ENCODE measurements around the gene NDE1.
"Not testable (repeated sequence)": the region's sequence is repeated elsewhere in the genome, so short reads cannot be mapped to it uniquely, and the experiment has no call there.

Gene NDE1

DNA sequence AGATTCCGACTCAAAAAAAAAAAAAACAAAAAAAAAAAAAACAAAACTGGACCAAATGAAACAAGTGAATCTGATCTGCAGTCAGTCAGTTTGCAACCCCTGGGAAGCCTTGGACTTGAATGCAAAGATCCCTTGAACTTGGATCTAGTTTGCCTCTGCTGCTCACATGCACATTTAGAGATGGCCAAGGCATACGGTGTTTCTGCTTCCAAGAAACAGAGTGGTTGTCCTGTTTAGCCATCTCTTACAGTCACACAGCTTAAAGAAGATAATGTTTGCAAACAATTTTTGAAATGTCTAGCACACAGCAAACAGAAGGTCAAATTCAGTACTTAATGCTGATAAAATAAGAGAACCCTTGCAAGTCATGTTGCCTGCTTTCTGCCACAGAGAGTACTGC lies 4.5 kb downstream of the NDE1 start:
- no peak for DNase-seq (ENCODE audit: low read depth)
- H3K4me3 ChIP-seq (ENCODE audit: low read depth, low read length) = no peak overlapping the region
- TF ChIP-seq, protein P1, sequence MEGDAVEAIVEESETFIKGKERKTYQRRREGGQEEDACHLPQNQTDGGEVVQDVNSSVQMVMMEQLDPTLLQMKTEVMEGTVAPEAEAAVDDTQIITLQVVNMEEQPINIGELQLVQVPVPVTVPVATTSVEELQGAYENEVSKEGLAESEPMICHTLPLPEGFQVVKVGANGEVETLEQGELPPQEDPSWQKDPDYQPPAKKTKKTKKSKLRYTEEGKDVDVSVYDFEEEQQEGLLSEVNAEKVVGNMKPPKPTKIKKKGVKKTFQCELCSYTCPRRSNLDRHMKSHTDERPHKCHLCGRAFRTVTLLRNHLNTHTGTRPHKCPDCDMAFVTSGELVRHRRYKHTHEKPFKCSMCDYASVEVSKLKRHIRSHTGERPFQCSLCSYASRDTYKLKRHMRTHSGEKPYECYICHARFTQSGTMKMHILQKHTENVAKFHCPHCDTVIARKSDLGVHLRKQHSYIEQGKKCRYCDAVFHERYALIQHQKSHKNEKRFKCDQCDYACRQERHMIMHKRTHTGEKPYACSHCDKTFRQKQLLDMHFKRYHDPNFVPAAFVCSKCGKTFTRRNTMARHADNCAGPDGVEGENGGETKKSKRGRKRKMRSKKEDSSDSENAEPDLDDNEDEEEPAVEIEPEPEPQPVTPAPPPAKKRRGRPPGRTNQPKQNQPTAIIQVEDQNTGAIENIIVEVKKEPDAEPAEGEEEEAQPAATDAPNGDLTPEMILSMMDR (IDR thresholded peaks at IDR 0.05; ENCODE audit: control insufficient read depth, extremely low read depth, insufficient read depth) = no peak

DNA sequence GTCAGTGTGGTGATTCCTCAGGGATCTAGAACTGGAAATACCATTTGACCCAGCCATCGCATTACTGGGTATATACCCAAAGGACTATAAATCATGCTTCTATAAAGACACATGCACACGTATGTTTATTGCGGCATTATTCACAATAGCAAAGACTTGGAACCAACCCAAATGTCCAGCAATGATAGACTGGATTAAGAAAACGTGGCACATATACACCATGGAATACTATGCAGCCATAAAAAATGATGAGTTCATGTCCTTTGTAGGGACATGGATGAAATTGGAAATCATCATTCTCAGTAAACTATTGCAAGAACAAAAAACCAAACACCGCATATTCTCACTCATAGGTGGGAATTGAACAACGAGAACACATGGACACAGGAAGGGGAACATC lies 5.5 kb downstream of the NDE1 start:
- H3K4me3 ChIP-seq (ENCODE audit: low read depth, low read length); DNase-seq (ENCODE audit: low read depth): not testable (repeated sequence)

DNA sequence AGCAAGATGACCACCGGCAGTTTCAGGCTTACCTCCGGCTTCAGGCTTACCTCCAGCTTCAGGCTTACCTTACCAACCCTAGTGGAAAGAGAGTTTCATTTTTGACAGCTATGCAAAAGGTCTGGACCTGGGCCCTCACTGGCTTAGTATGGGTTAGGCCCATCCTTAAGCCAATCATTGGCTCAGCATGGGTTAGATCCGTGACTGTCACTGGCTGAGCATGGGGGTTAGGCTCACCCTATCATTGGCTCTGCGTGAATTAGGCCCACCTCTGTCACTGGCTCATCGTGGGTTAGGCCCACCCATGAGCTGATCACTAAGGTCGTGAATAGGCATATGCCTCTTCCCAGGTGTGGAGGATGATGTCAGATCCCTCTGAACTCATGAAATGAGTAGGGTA lies 8.1 kb downstream of the NDE1 start:
- no peak overlapping the region for H3K4me3 ChIP-seq (ENCODE audit: low read depth, low read length)
- TF ChIP-seq, protein P1 (IDR thresholded peaks at IDR 0.05; ENCODE audit: control insufficient read depth, extremely low read depth, insufficient read depth) = no peak
- no peak for DNase-seq (ENCODE audit: low read depth)

DNA sequence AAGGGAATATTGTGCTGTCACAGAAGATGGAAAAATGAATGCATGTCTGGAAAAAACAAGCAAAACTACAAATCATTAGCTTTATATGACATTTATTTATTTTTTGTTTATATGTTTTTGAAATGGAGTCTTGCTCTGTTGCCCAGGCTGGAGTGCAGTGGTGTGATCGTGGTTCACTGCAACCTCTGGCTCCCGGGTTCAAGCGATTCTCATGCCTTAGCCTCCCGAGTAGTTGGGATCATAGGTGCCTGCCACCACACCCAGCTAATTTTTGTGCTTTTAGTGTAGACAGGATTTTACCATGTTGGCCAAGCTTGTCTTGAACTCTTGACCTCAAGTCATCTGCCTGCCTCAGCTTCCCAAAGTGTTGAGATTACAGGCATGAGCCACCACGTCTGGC lies 8.5 kb downstream of the NDE1 start:
- no peak for DNase-seq (ENCODE audit: low read depth)
- TF ChIP-seq, protein P1 (IDR thresholded peaks at IDR 0.05; ENCODE audit: control insufficient read depth, extremely low read depth, insufficient read depth) = no peak
- H3K4me3 ChIP-seq (ENCODE audit: low read depth, low read length) = no peak overlapping the region

DNA sequence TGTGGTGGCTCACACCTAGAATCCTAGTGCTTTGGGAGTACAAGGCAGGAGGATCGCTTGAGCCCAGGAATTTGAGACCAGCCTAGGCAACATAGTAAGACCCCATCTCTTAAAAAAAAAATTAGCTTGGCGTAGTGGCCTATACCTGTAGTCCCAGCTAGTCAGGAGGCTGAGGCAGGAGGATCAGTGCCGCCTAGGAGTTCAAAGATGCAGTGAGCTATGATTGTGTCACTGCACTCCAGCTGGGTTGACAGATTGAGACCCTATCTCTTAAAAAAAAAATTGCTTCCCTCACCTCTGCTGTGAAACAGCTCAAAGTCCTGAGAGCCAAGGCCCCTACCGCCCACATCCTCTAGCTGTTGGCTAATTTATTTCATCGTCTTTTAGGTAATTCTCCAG lies 10.2 kb downstream of the NDE1 start:
- no peak for DNase-seq (ENCODE audit: low read depth)
- TF ChIP-seq, protein P1 (IDR thresholded peaks at IDR 0.05; ENCODE audit: control insufficient read depth, extremely low read depth, insufficient read depth) = no peak
- H3K4me3 ChIP-seq (ENCODE audit: low read depth, low read length) = no peak overlapping the region

DNA sequence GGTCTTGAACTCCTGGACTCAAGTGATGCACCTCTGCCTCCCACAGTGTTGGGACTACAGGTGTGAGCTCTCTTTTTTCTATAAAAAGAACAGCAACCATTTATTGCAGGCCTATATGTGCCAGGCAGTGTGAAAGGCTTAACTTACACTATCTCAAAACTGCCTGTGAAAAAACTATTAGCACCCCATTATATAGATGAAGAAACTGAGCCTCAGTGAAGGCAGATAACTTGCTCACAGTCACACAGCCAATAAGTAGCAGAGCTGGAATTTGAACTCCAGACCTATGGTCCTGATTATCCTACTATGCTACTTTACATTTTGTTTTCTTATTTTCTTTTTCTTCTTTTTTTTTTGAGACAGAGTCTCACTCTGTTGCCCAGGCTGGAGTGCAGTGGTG lies 15.1 kb downstream of the NDE1 start:
- no peak for DNase-seq (ENCODE audit: low read depth)
- TF ChIP-seq, protein P1 (IDR thresholded peaks at IDR 0.05; ENCODE audit: control insufficient read depth, extremely low read depth, insufficient read depth) = no peak
- H3K4me3 ChIP-seq (ENCODE audit: low read depth, low read length) = no peak overlapping the region

DNA sequence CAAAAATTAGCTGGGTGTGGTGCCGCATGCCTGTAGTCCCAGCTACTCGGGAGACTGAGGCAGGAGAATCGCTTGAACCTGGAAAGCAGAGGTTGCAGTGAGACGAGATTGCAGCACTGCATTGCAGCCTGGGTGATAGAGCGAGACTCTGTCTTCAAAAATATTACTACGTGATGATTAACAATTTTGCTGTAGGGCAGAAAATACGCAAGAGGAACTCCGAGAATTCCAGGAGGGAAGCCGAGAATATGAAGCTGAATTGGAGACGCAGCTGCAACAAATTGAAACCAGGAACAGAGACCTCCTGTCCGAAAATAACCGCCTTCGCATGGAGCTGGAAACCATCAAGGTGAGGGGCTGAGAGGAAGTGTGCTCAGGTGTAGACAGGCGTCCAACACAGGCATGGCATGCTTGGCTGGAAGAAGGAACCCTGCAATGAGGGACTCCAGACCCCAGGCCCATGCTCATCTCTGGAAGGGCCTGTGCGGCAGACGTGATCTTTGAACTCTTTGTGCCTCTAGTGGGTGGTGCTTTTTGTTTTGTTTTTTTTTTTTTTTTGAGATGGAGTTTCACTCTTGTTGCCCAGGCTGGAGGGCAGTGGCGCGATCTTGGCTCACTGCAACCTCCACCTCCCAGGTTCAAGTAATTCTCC lies 17.2 kb downstream of the NDE1 start:
- TF ChIP-seq, protein P1 (IDR thresholded peaks at IDR 0.05; ENCODE audit: control insufficient read depth, extremely low read depth, insufficient read depth) = no peak
- no peak overlapping the region for H3K4me3 ChIP-seq (ENCODE audit: low read depth, low read length)
- no peak for DNase-seq (ENCODE audit: low read depth)

Measured in LNCaP clone FGC (cell line).